ENCODE data around the gene ERC1.

- TF ChIP-seq CTCF (IDR thresholded peaks at IDR 0.05) (no peak), POLR2A (IDR thresholded peaks at IDR 0.05) (no peak)
These were observed 364.4 kb downstream of the ERC1 start for GRCh38 chr12:1355396-1355795.

All from tibial nerve (tissue), 3 donors.